Activated CD4-positive, CD25-positive, alpha-beta regulatory T cell treated with anti-CD3 and anti-CD28 coated beads, Interleukin-2, amount 50 U/mL, for 16 hours (primary cell): ENCODE data around the gene HS1BP3.

Experiments
- DNase-seq: peaks from one replicate; pipeline ENCODE4 v3.0.0-alpha.2; 2020; ENCODE audit warnings: low read depth, low spot score

The HS1BP3 gene

GRCh38 chr2:20650877-20651730, at the start of gene HS1BP3:
HS1BP3 (minus strand) TSS chr2:20651098; CDS start chr2:20651063, 35 bp downstream.
- peak; percentile 74 for DNase-seq

- DNase-seq: no peak
Observed at GRCh38 chr2:20698916-20699613, 48.2 kb upstream of the HS1BP3 start.

GRCh38 chr2:20697322-20697934, 46.5 kb upstream of the HS1BP3 start:
- no peak for DNase-seq

- no peak for DNase-seq
Observed at GRCh38 chr2:20696366-20696765, 45.5 kb upstream of the HS1BP3 start.

DNA sequence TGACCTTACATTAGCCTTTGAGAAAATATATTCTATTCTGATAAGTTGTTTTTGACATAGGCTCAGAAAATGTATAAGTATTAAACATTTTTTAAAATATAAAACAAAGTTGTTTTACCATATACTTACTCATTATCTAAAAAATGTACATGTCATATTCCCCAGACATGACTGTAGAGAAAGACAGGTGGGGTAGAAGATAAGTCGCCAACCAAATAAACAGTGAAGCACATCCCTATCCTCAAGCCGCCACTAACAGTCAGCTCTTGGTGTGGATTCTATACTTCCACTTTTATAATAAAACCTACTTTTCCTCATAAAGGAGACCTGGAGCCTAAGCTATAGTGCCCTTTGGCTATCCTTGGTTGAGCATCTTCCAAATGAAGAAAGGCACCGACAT, 42.4 kb upstream of the HS1BP3 start:
- no peak for DNase-seq

DNA sequence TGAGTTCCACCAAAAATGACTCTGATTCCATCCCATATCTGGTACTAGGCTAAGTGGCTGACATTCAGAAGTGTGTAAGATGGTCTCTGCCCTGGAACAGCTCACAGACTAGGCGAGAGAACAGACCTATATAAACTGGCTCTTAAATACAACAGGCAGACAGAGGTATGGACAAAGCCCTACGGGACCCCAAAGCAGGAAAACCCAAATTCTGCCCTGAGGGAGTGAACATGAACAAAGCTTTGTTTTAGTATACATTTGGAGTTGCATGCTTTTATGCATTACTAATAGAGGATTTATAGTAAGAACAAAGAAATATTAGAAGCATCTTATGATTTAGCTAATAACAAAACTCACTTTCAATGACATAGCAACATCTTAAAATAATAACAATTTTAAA, 41.2 kb upstream of the HS1BP3 start:
- no peak for DNase-seq

DNA sequence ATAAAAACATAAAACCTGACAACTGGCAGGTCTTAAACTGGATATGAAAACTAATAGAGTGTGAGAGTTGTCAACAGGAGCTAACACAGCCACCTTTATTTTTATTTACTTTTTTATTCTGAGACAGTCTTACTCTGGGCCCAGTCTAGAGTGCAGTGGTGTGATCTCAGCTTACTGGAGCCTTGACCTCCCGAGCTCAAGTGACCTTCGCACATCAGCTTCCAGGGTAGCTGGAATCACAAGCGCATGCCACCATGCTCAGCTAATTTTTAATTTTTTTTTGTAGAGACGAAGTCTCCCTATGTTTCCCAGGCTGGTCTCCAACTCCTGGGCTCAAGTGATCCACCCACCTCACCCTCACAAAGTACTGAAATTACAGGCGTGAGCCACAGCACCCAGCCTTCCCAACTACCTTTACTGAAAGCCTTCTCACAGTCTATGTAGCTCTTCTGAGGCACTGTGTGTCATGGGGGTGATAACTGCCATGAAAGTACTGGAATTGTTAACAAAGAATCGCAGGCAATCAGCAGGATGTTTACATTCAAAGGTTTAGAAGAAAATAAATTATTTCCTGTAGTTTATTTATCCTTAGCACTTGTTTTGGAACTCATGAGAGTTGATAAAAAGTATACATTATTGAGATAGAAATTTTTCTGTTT, 40.3 kb upstream of the HS1BP3 start:
- no peak for DNase-seq

DNA sequence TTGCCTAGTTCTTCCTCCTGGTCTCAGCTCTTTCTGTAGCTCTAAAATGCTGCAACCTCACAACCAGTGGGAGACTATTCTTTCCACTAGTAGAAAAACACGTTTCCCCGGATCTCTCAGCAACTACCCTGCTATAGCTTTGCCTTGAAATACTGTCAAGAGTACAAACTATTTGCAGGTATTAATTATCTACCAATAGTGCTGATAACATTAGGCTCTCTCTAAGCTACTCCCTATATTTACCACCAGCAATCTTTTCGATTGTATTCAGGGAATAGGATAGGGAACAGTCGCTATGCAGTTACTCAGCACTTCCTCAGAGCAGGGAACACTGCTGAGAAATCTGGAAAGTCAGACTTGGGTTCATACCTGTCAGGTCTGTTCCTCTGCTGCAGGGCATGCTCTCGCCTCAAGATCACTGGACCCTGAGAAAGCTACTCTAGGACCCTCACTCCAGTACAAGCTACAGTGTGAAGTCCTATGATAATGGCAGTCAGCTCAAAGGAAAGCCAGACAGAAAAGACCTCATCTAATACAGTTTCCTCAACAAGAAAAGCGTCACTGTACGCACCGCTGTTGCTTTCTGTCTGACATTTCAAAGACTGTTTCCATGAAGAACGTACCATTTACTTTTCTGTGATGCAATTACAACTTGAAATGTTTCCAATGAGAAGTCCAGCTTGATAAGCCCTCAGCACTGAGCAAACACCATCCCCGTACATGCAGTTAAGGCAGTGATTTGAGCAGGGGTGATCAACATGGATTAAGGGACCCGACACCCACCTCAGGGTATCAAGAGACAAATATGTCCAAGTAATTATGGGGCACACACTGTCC, 38.7 kb upstream of the HS1BP3 start:
- DNase-seq: no peak

- no peak for DNase-seq
Observed at GRCh38 chr2:20687260-20687832, 36.4 kb upstream of the HS1BP3 start.

DNA sequence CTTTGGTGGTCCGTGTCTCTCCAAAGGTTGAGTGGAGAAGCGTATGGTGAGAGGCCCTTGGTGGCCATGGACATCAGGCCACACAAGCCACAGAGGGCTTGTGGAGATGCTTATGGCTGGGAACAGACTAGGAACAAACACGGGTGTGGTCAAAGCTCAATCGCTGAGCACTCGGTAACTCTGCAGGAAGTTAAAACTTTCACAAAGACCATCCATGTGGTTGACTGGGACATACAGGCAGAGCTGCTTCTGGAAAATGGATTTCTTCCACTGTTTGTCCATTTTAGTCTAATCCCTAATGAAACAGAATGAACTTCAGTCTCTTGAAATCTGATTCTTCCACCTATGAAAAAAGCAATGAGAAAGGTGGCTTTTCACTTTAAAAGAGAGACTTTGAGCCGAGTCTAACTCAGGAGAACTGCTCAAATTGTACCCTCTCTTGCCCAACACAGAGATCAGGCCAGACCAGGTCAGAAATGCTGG, 33.7 kb upstream of the HS1BP3 start:
- DNase-seq: no peak

DNA sequence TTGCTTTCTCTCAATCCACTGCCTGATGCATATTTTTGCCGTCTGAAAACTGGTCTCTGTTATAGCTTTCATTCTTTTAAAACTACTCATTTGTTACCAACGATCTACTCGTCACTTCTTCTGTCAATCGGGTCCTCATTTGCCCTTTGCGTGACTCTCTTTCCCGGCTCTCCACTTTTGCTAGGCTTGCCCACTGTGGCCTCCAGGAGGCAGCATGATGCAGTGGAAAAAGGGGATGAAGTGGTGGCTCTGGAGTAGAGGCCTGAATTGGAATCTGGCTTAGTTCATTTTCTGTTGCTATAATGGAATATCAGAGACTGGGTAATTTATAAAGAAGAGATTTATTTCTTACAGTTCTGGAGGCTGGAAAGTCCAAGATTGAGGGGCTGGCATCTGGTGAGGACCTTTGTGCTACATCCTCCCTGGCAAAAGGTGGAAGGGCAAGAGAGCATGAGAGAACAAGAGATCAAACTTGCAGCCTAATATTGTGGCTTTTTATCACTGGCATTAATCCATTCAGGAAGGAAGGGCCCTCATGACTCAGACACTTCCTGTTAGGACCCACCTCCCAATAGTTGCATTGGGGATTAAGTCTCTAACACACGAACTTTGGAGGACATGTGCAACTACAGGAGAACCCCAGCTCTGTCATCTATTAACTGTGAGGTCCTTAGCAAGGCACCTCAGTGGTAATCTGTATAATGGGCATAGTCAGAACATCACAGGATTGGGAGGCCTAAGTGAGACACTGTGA, 31.4 kb upstream of the HS1BP3 start:
- no peak for DNase-seq

GRCh38 chr2:20680744-20681375, 30.0 kb upstream of the HS1BP3 start:
- no peak for DNase-seq

- DNase-seq: no peak
Observed at GRCh38 chr2:20678780-20679179, 27.9 kb upstream of the HS1BP3 start.

DNA sequence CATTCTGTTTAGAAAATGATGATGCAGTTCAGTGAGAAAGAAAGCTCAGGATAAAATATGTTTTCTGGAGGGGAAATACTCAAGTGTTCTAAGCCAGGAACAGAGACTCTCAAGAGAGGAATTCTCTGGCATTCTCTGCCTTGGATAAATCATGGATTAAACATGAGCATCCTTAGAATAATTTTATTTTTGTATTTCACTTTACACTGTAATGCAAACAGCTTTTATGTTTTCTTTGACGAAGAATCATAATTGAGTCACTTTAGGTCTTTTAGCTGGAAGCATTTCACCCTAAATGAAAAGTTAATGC, 27.1 kb upstream of the HS1BP3 start:
- no peak for DNase-seq

DNA sequence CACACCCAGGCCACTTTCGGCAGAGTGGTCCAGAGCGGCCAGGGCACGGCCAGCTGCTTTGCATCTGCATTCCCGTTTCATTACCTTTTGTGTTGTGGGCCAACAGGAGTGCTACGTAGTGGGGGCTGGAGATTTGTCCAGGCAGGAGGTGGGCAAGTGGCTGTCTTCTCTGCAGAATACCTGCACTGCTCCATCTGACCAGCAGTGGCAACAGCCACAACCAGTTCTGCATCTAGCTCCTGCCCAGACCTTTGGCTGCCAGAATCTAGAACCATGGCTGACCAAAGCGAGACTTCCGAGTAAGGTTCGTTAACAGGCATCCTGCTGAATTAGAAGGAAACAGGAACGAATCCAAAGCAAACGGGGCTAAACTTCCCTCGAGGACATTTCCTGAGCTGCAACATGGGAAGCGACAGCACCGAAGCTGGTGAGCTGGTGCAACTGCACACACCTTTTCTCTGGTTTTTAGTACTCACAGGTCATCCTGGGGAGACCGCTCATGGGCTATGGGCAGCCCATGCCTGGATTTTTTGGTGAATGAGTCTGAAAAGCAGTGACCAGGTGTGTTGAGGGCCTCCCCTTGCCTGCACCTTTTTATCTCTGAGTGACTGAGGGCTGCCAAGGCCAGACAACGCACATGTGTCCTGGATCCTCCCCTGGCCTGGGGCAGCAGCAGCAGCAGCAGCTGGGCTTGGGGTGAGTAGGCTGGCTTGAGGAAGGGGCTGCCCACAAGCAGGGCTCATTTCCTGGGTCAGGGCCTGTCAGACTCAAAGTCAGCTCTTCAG, 26.6 kb upstream of the HS1BP3 start:
- DNase-seq: no peak

- DNase-seq: no peak
Observed at GRCh38 chr2:20676353-20677215, 25.7 kb upstream of the HS1BP3 start.

GRCh38 chr2:20675701-20676352, 24.9 kb upstream of the HS1BP3 start:
- DNase-seq: no peak
